SK-N-SH treated with all-trans-retinoic acid at 6 μM for 48 hours (cell line): ENCODE results near the gene FBLN2.

Source experiments
- ATAC-seq: fragments of 200-7000 bp; cut with Tn5 transposase; 3 replicates; pipeline ENCODE4 v1.9.1; 2020; ENCODE audit warnings: mild to moderate bottlenecking, moderate library complexity
- ARNTL ChIP-seq: fragments of 450-650 bp; formaldehyde crosslinking; IDR thresholded peaks from 2 replicates; pipeline ENCODE4 v1.5.0; 2020; ENCODE audit warnings: low read depth, mild to moderate bottlenecking, moderate library complexity, borderline replicate concordance
- CREB5 ChIP-seq: fragments of 250-450 bp; sonication (Bioruptor Pico); IDR thresholded peaks from 2 replicates; pipeline ENCODE4 v1.5.1; 2020; ENCODE audit warnings: low read depth, mild to moderate bottlenecking, moderate library complexity
- CSDC2 ChIP-seq: fragments of 250-450 bp; sonication (Bioruptor Pico); IDR thresholded peaks from 2 replicates; pipeline ENCODE4 v1.5.0; 2020; ENCODE audit warnings: mild to moderate bottlenecking, moderate library complexity
- CSRNP3 ChIP-seq: fragments of 250-450 bp; sonication (Bioruptor Pico); IDR thresholded peaks from 2 replicates; pipeline ENCODE4 v1.5.1; 2021; ENCODE audit warnings: mild to moderate bottlenecking, moderate library complexity
- ESRRG ChIP-seq: fragments of 250-450 bp; sonication (Bioruptor Pico); IDR thresholded peaks from 2 replicates; pipeline ENCODE4 v1.6.1; 2021; ENCODE audit warnings: mild to moderate bottlenecking
- GLIS3 ChIP-seq: fragments of 250-450 bp; sonication (Bioruptor Pico); IDR thresholded peaks from 2 replicates; pipeline ENCODE4 v1.5.0; 2020; ENCODE audit warnings: mild to moderate bottlenecking, moderate library complexity
- OSR1 ChIP-seq: fragments of 250-450 bp; sonication (Bioruptor Pico); IDR thresholded peaks from 2 replicates; pipeline ENCODE4 v1.8.0; 2022; ENCODE audit warnings: moderate library complexity, mild to moderate bottlenecking, inconsistent platforms
- POU6F1 ChIP-seq: fragments of 250-450 bp; sonication (Bioruptor Pico); IDR thresholded peaks from 2 replicates; pipeline ENCODE4 v1.8.0; 2021; ENCODE audit warnings: low read depth, mild to moderate bottlenecking, moderate library complexity, borderline replicate concordance
- PPARA ChIP-seq: fragments of 250-450 bp; sonication (Bioruptor Pico); IDR thresholded peaks from 2 replicates; pipeline ENCODE4 v1.5.0; 2020; ENCODE audit warnings: mild to moderate bottlenecking, borderline replicate concordance
- RARB ChIP-seq: fragments of 250-450 bp; sonication (Bioruptor Pico); IDR thresholded peaks from 2 replicates; pipeline ENCODE4 v1.8.0; 2021; ENCODE audit warnings: mild to moderate bottlenecking, moderate library complexity
- SNAI2 ChIP-seq: fragments of 250-450 bp; sonication (Bioruptor Pico); IDR thresholded peaks from 2 replicates; pipeline ENCODE4 v1.5.0; 2020; ENCODE audit warnings: mild to moderate bottlenecking, moderate library complexity
- TCF4 ChIP-seq: fragments of 250-450 bp; sonication (Bioruptor Pico); IDR thresholded peaks from 2 replicates; pipeline ENCODE4 v1.8.0; 2021; ENCODE audit warnings: mild to moderate bottlenecking, moderate library complexity, borderline replicate concordance
- TOX ChIP-seq: fragments of 250-450 bp; sonication (Bioruptor Pico); IDR thresholded peaks from 2 replicates; pipeline ENCODE4 v1.8.0; 2021; ENCODE audit warnings: mild to moderate bottlenecking, moderate library complexity, borderline replicate concordance
- ZC3H10 ChIP-seq: fragments of 250-450 bp; sonication (Bioruptor Pico); IDR thresholded peaks from 2 replicates; pipeline ENCODE4 v1.5.1; 2021; ENCODE audit warnings: mild to moderate bottlenecking, moderate library complexity
- ZFP3 ChIP-seq: fragments of 250-450 bp; sonication (Bioruptor Pico); IDR thresholded peaks from 2 replicates; pipeline ENCODE4 v1.5.0; 2020; ENCODE audit warnings: mild to moderate bottlenecking, moderate library complexity
- ZFP30 ChIP-seq: fragments of 450-650 bp; formaldehyde crosslinking; IDR thresholded peaks from 2 replicates; pipeline ENCODE4 v1.5.0; 2022; ENCODE audit warnings: mild to moderate bottlenecking, moderate library complexity
- ZNF565 ChIP-seq: fragments of 450-650 bp; formaldehyde crosslinking; conservative IDR thresholded peaks from 2 replicates; pipeline ENCODE4 v1.5.0; 2020; ENCODE audit warnings: low read depth, mild to moderate bottlenecking, moderate library complexity
- ZNF70 ChIP-seq: fragments of 450-650 bp; formaldehyde crosslinking; IDR thresholded peaks from 2 replicates; pipeline ENCODE4 v1.5.0; 2020; ENCODE audit warnings: mild to moderate bottlenecking, moderate library complexity
- ZNF8 ChIP-seq: fragments of 450-650 bp; formaldehyde crosslinking; IDR thresholded peaks from 2 replicates; pipeline ENCODE4 v1.5.0; 2020; ENCODE audit warnings: mild to moderate bottlenecking, moderate library complexity
- TF ChIP-seq, protein P1 (sequence below): fragments of 250-450 bp; sonication (Bioruptor Pico); IDR thresholded peaks from 2 replicates; pipeline ENCODE4 v1.8.0; 2020; ENCODE audit warnings: mild to moderate bottlenecking, moderate library complexity, borderline replicate concordance
- TF ChIP-seq, protein P2 (sequence below): fragments of 250-450 bp; sonication (Bioruptor Pico); IDR thresholded peaks from 2 replicates; pipeline ENCODE4 v1.5.0; 2020; ENCODE audit warnings: mild to moderate bottlenecking, moderate library complexity

The FBLN2 gene

GRCh38 chr3:13682331-13683013, 133.5 kb downstream of the FBLN2 start (continued):
- TF ChIP-seq, protein P1, sequence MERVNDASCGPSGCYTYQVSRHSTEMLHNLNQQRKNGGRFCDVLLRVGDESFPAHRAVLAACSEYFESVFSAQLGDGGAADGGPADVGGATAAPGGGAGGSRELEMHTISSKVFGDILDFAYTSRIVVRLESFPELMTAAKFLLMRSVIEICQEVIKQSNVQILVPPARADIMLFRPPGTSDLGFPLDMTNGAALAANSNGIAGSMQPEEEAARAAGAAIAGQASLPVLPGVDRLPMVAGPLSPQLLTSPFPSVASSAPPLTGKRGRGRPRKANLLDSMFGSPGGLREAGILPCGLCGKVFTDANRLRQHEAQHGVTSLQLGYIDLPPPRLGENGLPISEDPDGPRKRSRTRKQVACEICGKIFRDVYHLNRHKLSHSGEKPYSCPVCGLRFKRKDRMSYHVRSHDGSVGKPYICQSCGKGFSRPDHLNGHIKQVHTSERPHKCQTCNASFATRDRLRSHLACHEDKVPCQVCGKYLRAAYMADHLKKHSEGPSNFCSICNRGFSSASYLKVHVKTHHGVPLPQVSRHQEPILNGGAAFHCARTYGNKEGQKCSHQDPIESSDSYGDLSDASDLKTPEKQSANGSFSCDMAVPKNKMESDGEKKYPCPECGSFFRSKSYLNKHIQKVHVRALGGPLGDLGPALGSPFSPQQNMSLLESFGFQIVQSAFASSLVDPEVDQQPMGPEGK (CRISPR knock-in tag), result no peak
- no peak for TF ChIP-seq ZNF8 (CRISPR knock-in tag)
- TF ChIP-seq ZFP3 (CRISPR knock-in tag), result no peak
- TF ChIP-seq ESRRG, result no peak
- no peak for TF ChIP-seq CSRNP3 (CRISPR knock-in tag)
- TF ChIP-seq, all 23 proteins: peak for 0

GRCh38 chr3:13683288-13683687, 134.4 kb downstream of the FBLN2 start:
- TF ChIP-seq GLIS3 (CRISPR knock-in tag), result no peak
- TF ChIP-seq CSRNP3 (CRISPR knock-in tag), result no peak
- no peak for TF ChIP-seq ESRRG
- no peak for TF ChIP-seq ZFP3 (CRISPR knock-in tag)
- TF ChIP-seq ZFP30, result no peak
- no peak for TF ChIP-seq CREB5
- TF ChIP-seq RARB, result no peak
- no peak for TF ChIP-seq TCF4 (CRISPR knock-in tag)
- no peak for TF ChIP-seq POU6F1 (CRISPR knock-in tag)
- TF ChIP-seq ZC3H10 (CRISPR knock-in tag), result no peak
- no peak for TF ChIP-seq OSR1
- TF ChIP-seq, protein P2, sequence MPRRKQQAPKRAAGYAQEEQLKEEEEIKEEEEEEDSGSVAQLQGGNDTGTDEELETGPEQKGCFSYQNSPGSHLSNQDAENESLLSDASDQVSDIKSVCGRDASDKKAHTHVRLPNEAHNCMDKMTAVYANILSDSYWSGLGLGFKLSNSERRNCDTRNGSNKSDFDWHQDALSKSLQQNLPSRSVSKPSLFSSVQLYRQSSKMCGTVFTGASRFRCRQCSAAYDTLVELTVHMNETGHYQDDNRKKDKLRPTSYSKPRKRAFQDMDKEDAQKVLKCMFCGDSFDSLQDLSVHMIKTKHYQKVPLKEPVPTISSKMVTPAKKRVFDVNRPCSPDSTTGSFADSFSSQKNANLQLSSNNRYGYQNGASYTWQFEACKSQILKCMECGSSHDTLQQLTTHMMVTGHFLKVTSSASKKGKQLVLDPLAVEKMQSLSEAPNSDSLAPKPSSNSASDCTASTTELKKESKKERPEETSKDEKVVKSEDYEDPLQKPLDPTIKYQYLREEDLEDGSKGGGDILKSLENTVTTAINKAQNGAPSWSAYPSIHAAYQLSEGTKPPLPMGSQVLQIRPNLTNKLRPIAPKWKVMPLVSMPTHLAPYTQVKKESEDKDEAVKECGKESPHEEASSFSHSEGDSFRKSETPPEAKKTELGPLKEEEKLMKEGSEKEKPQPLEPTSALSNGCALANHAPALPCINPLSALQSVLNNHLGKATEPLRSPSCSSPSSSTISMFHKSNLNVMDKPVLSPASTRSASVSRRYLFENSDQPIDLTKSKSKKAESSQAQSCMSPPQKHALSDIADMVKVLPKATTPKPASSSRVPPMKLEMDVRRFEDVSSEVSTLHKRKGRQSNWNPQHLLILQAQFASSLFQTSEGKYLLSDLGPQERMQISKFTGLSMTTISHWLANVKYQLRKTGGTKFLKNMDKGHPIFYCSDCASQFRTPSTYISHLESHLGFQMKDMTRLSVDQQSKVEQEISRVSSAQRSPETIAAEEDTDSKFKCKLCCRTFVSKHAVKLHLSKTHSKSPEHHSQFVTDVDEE (CRISPR knock-in tag), result no peak
- no peak for TF ChIP-seq ZNF565 (CRISPR knock-in tag)
- ATAC-seq, result no peak

DNA sequence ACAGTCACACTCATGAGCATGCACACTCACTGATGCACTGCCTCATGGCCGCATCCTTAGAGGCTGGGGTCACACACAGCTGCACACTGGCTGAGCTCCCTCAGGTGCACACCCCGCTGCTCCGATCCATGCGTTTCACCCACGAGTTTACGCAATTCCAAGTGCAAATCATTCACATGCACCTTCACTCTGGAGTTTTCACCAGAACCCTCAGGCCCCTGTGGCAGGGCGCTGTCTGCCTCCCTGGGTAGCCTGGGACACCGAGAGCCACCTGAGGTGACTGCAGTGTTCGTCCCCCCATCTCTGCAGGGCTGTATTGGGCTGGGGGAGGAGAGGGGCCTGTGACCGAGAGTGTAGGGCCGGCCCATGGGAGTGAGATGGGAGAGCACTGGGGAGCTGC, 134.8 kb downstream of the FBLN2 start:
- no peak for ATAC-seq
- no peak for TF ChIP-seq SNAI2 (CRISPR knock-in tag)
- no peak for TF ChIP-seq CREB5
- TF ChIP-seq ZFP3 (CRISPR knock-in tag), result no peak
- TF ChIP-seq PPARA (CRISPR knock-in tag), result no peak
- TF ChIP-seq POU6F1 (CRISPR knock-in tag), result no peak
- TF ChIP-seq ESRRG, result no peak
- TF ChIP-seq ZFP30, result no peak
- TF ChIP-seq RARB, result no peak
- no peak for TF ChIP-seq GLIS3 (CRISPR knock-in tag)
- no peak for TF ChIP-seq ZNF70 (CRISPR knock-in tag)
- no peak for TF ChIP-seq CSDC2
- TF ChIP-seq ZNF565 (CRISPR knock-in tag), result no peak
- no peak for TF ChIP-seq TOX (CRISPR knock-in tag)
- TF ChIP-seq, protein P1 (CRISPR knock-in tag), result no peak
- no peak for TF ChIP-seq ARNTL (CRISPR knock-in tag)
